ENCODE results near the gene HMCES. TPM values are rescaled to one million over a fixed set of nuclear protein-coding genes. Genes with fewer than 3 reads are reported as not detected.
A peak's percentile ranks its signal among the peaks of the same experiment; 100 is the strongest.

HMCES gene
- total RNA-seq = 10 to 100 TPM; 13.7 to 18.2 TPM
- polyA plus RNA-seq = 10 to 100 TPM; 15.3 to 15.4 TPM

GRCh38 chr3:129278439-129278965 is at the start of gene HMCES:
Gene HMCES, plus strand, starts transcription at chr3:129278870. Its CDS starts 863 bp downstream, at chr3:129279733.
- peak; percentile 94 for DNase-seq (ENCODE audit: low spot score)
- peak within 1 kb of the TSS; percentile 95 to 97 for H3K27ac ChIP-seq (ENCODE audit: low read depth in 1 of 2, low read length in 2 of 2)
- H3K9me3 ChIP-seq (ENCODE audit: control insufficient read depth in 4 of 4, low read length in 3 of 4) = no peaks in the 10 kb centered on the region
- H3K4me3 ChIP-seq (ENCODE audit: low read depth in 1 of 3, low read length in 3 of 3) = peak within 1 kb of the TSS; percentile 68 to 84 (median 76)
- H3K9ac ChIP-seq (ENCODE audit: low read depth in 1 of 2, low read length in 2 of 2) = peak within 1 kb of the TSS; percentile 78 to 97
- TF ChIP-seq FOXA2 (IDR thresholded peaks at IDR 0.05) (no peak), HNF4G (IDR thresholded peaks at IDR 0.05) (no peak), SP1 (IDR thresholded peaks at IDR 0.05) (peak; percentile 78), RAD21 (IDR thresholded peaks at IDR 0.05) (peak; percentile 35 to 37), HNF4A (conservative IDR thresholded peaks at IDR 0.05) (peak in 1 of 2 donors; percentile 19), CTCF (IDR thresholded peaks at IDR 0.05; ENCODE audit: low read depth, low read length, missing input control) (no peak), FOXA1 (IDR thresholded peaks at IDR 0.05) (no peak), GABPA (IDR thresholded peaks at IDR 0.05 in 1 of 2, conservative IDR thresholded peaks at IDR 0.05 in 1 of 2) (no peak), NR2F2 (IDR thresholded peaks at IDR 0.05) (peak; percentile 90), YY1 (IDR thresholded peaks at IDR 0.05) (peak; percentile 70), RXRA (IDR thresholded peaks at IDR 0.05) (peak; percentile 54 to 67), REST (IDR thresholded peaks at IDR 0.05) (peak; percentile 52)
- H3K36me3 ChIP-seq (ENCODE audit: control insufficient read depth in 4 of 4, insufficient read depth in 3 of 4, low read depth in 1 of 4, low read length in 3 of 4) = peaks cover 8 to 36% (median 35%) of the 10 kb centered on the region in 4 donors
- H3K4me1 ChIP-seq (ENCODE audit: control insufficient read depth in 4 of 4, insufficient read depth in 4 of 4, low read length in 3 of 4) = peaks cover 2 to 35% (median 28%) of the 10 kb centered on the region in 4 donors
- no peaks in the 10 kb centered on the region for H3K27me3 ChIP-seq (ENCODE audit: control insufficient read depth in 4 of 4, insufficient read depth in 4 of 4, low read length in 3 of 4)
- 1% methylated on average over 44 of the region's 44 CpGs for WGBS

GRCh38 chr3:129228891-129229585 is 49.6 kb upstream of the HMCES start:
- Histone ChIP-seq H3K27ac (ENCODE audit: low read depth in 1 of 2, low read length in 2 of 2) (peak overlapping the region; percentile 43 to 76), H3K4me1 (ENCODE audit: control insufficient read depth in 4 of 4, insufficient read depth in 4 of 4, low read length in 3 of 4) (peaks cover 3 to 31% (median 24%) of the 10 kb centered on the region in 4 donors), H3K4me3 (ENCODE audit: low read depth in 1 of 3, low read length in 3 of 3) (no peak overlapping the region), H3K9ac (ENCODE audit: low read depth in 1 of 2, low read length in 2 of 2) (no peak overlapping the region), H3K27me3 (ENCODE audit: control insufficient read depth in 4 of 4, insufficient read depth in 4 of 4, low read length in 3 of 4) (no peaks in the 10 kb centered on the region), H3K9me3 (ENCODE audit: control insufficient read depth in 4 of 4, low read length in 3 of 4) (no peaks in the 10 kb centered on the region), H3K36me3 (ENCODE audit: control insufficient read depth in 4 of 4, insufficient read depth in 3 of 4, low read depth in 1 of 4, low read length in 3 of 4) (no peaks in the 10 kb centered on the region)
- TF ChIP-seq EGR1 (IDR thresholded peaks at IDR 0.05; ENCODE audit: low read depth in 2 of 2) (peak in 1 of 2 donors; percentile 49), FOXA2 (IDR thresholded peaks at IDR 0.05) (no peak), TAF1 (conservative IDR thresholded peaks at IDR 0.05) (no peak), CTCF (IDR thresholded peaks at IDR 0.05; ENCODE audit: low read depth, low read length, missing input control) (no peak), NR2F2 (IDR thresholded peaks at IDR 0.05) (peak; percentile 40)
- no peak for DNase-seq (ENCODE audit: low spot score)
- WGBS = 51% methylated on average over 11 of the region's 11 CpGs
